HepG2 (cell line): ENCODE data around the gene PPP2R2B. TPM values are rescaled to one million over a fixed set of nuclear protein-coding genes. Genes with fewer than 3 reads are reported as not detected.

Source experiments
- ATAC-seq: fragments of 200-7000 bp; cut with Tn5 transposase; 3 replicates; pipeline ENCODE4 v1.9.1; 2020; ENCODE audit warnings: mild to moderate bottlenecking, moderate library complexity
- BruUV-seq: library from RNA; stranded (reverse); fragments of 400-500 nt; replicated peaks from 2 replicates; lab custom pipeline; 2021; lab: Mats Ljungman, UMichigan
- CTCF ChIA-PET: fragments of 300-600 bp; formaldehyde crosslinking; extraction: SDS; loops from one replicate; lab custom pipeline; 2021; ENCODE audit warnings: low total read pairs, inconsistent platforms, low intra/inter-chr PET ratio; lab: Yijun Ruan, JAX
- POLR2A ChIA-PET: fragments of 350-600 bp; sonication (Branson Sonifier 250); formaldehyde crosslinking; loops from one replicate; lab custom pipeline; 2020; ENCODE audit warnings: antibody characterized with exemption, inconsistent platforms; lab: Yijun Ruan, JAX
- DNase-seq: peaks from one replicate; pipeline ENCODE4 v3.0.0-alpha.2; 2015; ENCODE audit warnings: low spot score
- FAIRE-seq: peaks from 3 replicates; lab custom pipeline; 2011; peaks lifted over from hg19 to GRCh38; lab: Jason Lieb, UNC
- H2AFZ ChIP-seq: one replicate; pipeline ENCODE4 v1.6.1; 2011; ENCODE audit warnings: low read length, inconsistent platforms
- H3K27ac ChIP-seq: fragments of 300-600 bp; 3 replicates; pipeline ENCODE4 v1.8.0; 2011; ENCODE audit warnings: mixed run types, mild to moderate bottlenecking, mixed read lengths, low read length, inconsistent platforms; ENCODE audit not compliant: insufficient read depth; ENCODE audit errors: extremely low read length
- H3K27me3 ChIP-seq, 2 experiments: fragments of 200-600 bp in 1 of 2; 2 replicates in 1 of 2; 3 replicates in 1 of 2; pipeline versions ENCODE4 v1.6.0 to v1.8.0; 2011; ENCODE audit warnings: low read length in 2 of 2, mild to moderate bottlenecking in 2 of 2, moderate library complexity in 2 of 2, inconsistent platforms in 1 of 2; ENCODE audit not compliant: insufficient read depth in 2 of 2, control insufficient read depth in 1 of 2
- H3K36me3 ChIP-seq, 2 experiments: fragments of 200-600 bp in 1 of 2; replicated peaks in 1 of 2; 2 replicates in 1 of 2; 3 replicates in 1 of 2; pipeline versions ENCODE4 v1.5.1 to v1.8.0; 2011; ENCODE audit warnings: low read length in 2 of 2, inconsistent platforms in 1 of 2; ENCODE audit not compliant: insufficient read depth in 2 of 2, control insufficient read depth in 1 of 2
- H3K4me1 ChIP-seq: 2 replicates; pipeline ENCODE4 v1.5.1; 2012; ENCODE audit warnings: low read length, inconsistent platforms; ENCODE audit not compliant: insufficient read depth
- H3K4me2 ChIP-seq: 2 replicates; pipeline ENCODE4 v1.6.0; 2011; ENCODE audit warnings: low read depth, low read length, inconsistent platforms
- H3K4me3 ChIP-seq, 3 experiments: fragments of 200-600 bp in 1 of 3; sonication (generic), shearing (Covaris generic) in 1 of 3; replicated peaks in 1 of 3; 2 replicates each; pipeline ENCODE4 v1.5.1; 2011 to 2016; ENCODE audit warnings: low read length in 3 of 3, inconsistent platforms in 2 of 3, low read depth in 2 of 3, mild to moderate bottlenecking in 2 of 3, control low read depth in 1 of 3, mixed read lengths in 1 of 3; ENCODE audit not compliant: insufficient read depth in 1 of 3
- H3K79me2 ChIP-seq: one replicate; pipeline ENCODE4 v1.6.1; 2011; ENCODE audit warnings: low read length, inconsistent platforms; ENCODE audit not compliant: insufficient read depth
- H3K9ac ChIP-seq: 2 replicates; pipeline ENCODE4 v1.6.0; 2011; ENCODE audit warnings: mild to moderate bottlenecking, low read depth, low read length, inconsistent platforms; ENCODE audit not compliant: insufficient read depth
- H3K9me3 ChIP-seq: 2 replicates; pipeline ENCODE4 v1.5.1; 2012; ENCODE audit warnings: mild to moderate bottlenecking, low read length
- H4K20me1 ChIP-seq: 2 replicates; pipeline ENCODE4 v1.6.0; 2011; ENCODE audit warnings: inconsistent platforms, mild to moderate bottlenecking, low read length, moderate library complexity; ENCODE audit not compliant: insufficient read depth
- JUNB ChIP-seq: sonication (generic); formaldehyde crosslinking; IDR thresholded peaks from 2 replicates; pipeline ENCODE4 v1.8.0; 2022; ENCODE audit warnings: missing genetic modification reagents, mild to moderate bottlenecking, borderline replicate concordance
- SCMH1 ChIP-seq: sonication (generic); formaldehyde crosslinking; IDR thresholded peaks from 2 replicates; pipeline ENCODE4 v1.9.0; 2021; ENCODE audit warnings: missing genetic modification reagents, mild to moderate bottlenecking, borderline replicate concordance
- WIZ ChIP-seq: sonication (generic); formaldehyde crosslinking; IDR thresholded peaks from 2 replicates; pipeline ENCODE4 v1.5.1; 2020; ENCODE audit warnings: mild to moderate bottlenecking, missing genetic modification reagents
- ZBTB21 ChIP-seq: sonication (generic); formaldehyde crosslinking; IDR thresholded peaks from 2 replicates; pipeline ENCODE4 v1.4.0; 2020; ENCODE audit warnings: missing genetic modification reagents
- ZFP36L1 ChIP-seq: sonication (generic); formaldehyde crosslinking; IDR thresholded peaks from 2 replicates; pipeline ENCODE4 v1.8.0; 2022; ENCODE audit warnings: mild to moderate bottlenecking, missing genetic modification reagents, moderate library complexity
- ZNF558 ChIP-seq: sonication (generic); formaldehyde crosslinking; IDR thresholded peaks from 2 replicates; pipeline ENCODE4 v1.9.0; 2022; ENCODE audit warnings: mild to moderate bottlenecking, missing genetic modification reagents, borderline replicate concordance
- ZNF720 ChIP-seq: sonication (generic); formaldehyde crosslinking; IDR thresholded peaks from 2 replicates; pipeline ENCODE4 v1.4.0; 2020; ENCODE audit warnings: missing genetic modification reagents
- in situ Hi-C: cut with HindIII; loops from 2 replicates; pipeline ENCODE4 v1.10.0; 2017; ENCODE audit warnings: low pct_unique_long_range_greater_than_20kb; ENCODE audit not compliant: extremely low pct_ligation_motif_present
- intact Hi-C: fragments of 100-400 bp; cut with micrococcal nuclease; formaldehyde crosslinking; loops from one replicate; pipeline ENCODE4 v1.10.0; 2022; ENCODE audit not compliant: unreplicated experiment
- polyA plus RNA-seq, 8 experiments: library from polyadenylated mRNA; depleted of rRNA in 3 of 8; stranded (reverse) in 7 of 8; unstranded in 1 of 8; fragments of >200 nt; fragmentation: Illumina TruSeq in 4 of 8; extraction: Trizol in 4 of 8; gene quantifications; 2 replicates each; pipeline versions ENCODE4 v1.2.1 to v1.2.3, GENCODE V29; 2011 to 2016; ENCODE audit warnings: low read depth in 4 of 8, missing spikeins in 1 of 8, mixed read lengths in 1 of 8; ENCODE audit not compliant: insufficient read depth in 1 of 8
- total RNA-seq, 5 experiments: library from RNA; depleted of rRNA; stranded (reverse); fragments of >200 nt; fragmentation: Illumina TruSeq; extraction: Trizol; gene quantifications; 2 replicates each; pipeline ENCODE4 v1.2.3, GENCODE V29; 2016; ENCODE audit warnings: low read depth in 1 of 5
- TF ChIP-seq, protein P1 (sequence below): sonication (generic); formaldehyde crosslinking; IDR thresholded peaks from 2 replicates; pipeline ENCODE4 v1.8.1; 2022; ENCODE audit warnings: mild to moderate bottlenecking, missing genetic modification reagents
- TF ChIP-seq, protein P2 (sequence below): sonication (generic); formaldehyde crosslinking; IDR thresholded peaks from 2 replicates; pipeline ENCODE4 v1.5.0; 2020; ENCODE audit warnings: missing genetic modification reagents
- TF ChIP-seq, protein P3 (sequence below): IDR thresholded peaks from 2 replicates; pipeline ENCODE4 v1.6.1; 2016
- TF ChIP-seq, protein P4 (sequence below): sonication (generic); formaldehyde crosslinking; IDR thresholded peaks from 2 replicates; pipeline ENCODE4 v1.9.0; 2021; ENCODE audit warnings: missing genetic modification reagents, mild to moderate bottlenecking, borderline replicate concordance

PPP2R2B gene
- total and polyA plus RNA-seq, 2 of the 13 experiments (the other 11 are each of a cell fraction or from before 2014, with no cell fraction given): not detected

DNA sequence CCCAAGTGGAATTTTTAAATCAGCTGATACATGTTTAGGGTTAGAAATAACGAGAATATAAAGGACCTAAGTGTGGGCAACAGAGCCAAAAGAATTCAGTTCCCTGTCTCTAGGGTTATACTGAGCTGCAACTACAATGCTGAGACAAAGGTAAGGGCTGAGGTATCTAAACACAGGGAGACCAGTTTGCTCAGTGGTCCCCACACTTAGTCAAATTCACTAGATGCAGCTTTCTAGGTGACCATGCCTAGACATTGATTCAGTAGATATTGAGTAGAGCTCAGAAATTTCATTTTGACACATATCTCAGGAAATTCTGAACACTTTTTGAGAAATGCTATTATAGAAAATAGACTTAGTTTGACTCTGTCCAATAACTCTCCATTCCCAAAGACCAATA, 84.8 kb downstream of the PPP2R2B start (continued):
- TF ChIP-seq, protein P1, sequence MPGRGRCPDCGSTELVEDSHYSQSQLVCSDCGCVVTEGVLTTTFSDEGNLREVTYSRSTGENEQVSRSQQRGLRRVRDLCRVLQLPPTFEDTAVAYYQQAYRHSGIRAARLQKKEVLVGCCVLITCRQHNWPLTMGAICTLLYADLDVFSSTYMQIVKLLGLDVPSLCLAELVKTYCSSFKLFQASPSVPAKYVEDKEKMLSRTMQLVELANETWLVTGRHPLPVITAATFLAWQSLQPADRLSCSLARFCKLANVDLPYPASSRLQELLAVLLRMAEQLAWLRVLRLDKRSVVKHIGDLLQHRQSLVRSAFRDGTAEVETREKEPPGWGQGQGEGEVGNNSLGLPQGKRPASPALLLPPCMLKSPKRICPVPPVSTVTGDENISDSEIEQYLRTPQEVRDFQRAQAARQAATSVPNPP (CRISPR knock-in tag): no peak
- TF ChIP-seq JUNB (CRISPR knock-in tag) (no peak), ZBTB21 (no peak), ZFP36L1 (no peak)
- TF ChIP-seq, protein P2, sequence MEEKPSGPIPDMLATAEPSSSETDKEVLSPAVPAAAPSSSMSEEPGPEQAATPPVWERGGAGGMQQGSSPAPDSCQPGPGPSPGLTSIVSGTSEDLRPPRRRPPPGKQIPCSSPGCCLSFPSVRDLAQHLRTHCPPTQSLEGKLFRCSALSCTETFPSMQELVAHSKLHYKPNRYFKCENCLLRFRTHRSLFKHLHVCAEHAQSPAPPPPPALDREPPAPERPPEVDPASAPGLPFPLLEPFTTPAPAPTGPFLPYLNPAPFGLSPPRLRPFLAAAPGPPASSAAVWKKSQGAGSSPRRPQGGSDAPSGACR (CRISPR knock-in tag): no peak

DNA sequence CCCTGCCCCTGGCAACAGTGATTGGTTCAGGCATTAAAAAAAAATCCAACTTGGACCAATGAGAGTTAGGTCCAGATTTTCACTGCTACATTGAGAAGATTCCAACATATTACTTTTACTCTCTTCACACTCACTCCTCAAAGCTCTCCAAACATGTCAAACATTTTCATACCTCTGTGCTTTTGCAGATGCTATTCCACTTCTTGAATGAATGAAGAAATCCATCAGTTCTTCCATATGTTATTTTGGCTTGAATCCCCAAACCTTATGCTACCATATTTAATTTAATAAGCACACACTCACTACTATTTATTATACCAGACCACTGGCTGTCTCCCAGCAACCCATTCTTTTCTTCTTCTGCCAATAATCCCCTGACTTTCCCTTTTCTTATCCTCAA, 87.1 kb downstream of the PPP2R2B start:
- in situ Hi-C loops: no loop called here
- no peak overlapping the region for H2AFZ ChIP-seq
- no peak overlapping the region for H3K4me2 ChIP-seq
- H3K9ac ChIP-seq: no peak overlapping the region
- ChIA-PET POLR2A (no interaction called here), CTCF (no interaction called here)
- H3K9me3 ChIP-seq: no peaks in the 10 kb centered on the region
- H3K79me2 ChIP-seq: no peaks in the 10 kb centered on the region
- FAIRE-seq (no peak), ATAC-seq (no peak), DNase-seq (no peak)
- no peaks in the 10 kb centered on the region for H3K36me3 ChIP-seq
- no peaks in the 10 kb centered on the region for H3K27me3 ChIP-seq
- intact Hi-C loops: no loop called here
- H3K4me3 ChIP-seq: no peak overlapping the region
- no peaks in the 10 kb centered on the region for H3K4me1 ChIP-seq
- no TSS peak for BruUV-seq
- no peak overlapping the region for H3K27ac ChIP-seq
- no peaks in the 10 kb centered on the region for H4K20me1 ChIP-seq
- TF ChIP-seq, protein P3, sequence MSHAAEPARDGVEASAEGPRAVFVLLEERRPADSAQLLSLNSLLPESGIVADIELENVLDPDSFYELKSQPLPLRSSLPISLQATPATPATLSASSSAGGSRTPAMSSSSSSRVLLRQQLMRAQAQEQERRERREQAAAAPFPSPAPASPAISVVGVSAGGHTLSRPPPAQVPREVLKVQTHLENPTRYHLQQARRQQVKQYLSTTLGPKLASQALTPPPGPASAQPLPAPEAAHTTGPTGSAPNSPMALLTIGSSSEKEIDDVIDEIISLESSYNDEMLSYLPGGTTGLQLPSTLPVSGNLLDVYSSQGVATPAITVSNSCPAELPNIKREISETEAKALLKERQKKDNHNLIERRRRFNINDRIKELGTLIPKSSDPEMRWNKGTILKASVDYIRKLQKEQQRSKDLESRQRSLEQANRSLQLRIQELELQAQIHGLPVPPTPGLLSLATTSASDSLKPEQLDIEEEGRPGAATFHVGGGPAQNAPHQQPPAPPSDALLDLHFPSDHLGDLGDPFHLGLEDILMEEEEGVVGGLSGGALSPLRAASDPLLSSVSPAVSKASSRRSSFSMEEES (CRISPR knock-in tag): no peak
- TF ChIP-seq SCMH1 (CRISPR knock-in tag): no peak
- no peak for TF ChIP-seq WIZ
- no peak for TF ChIP-seq ZNF720 (CRISPR knock-in tag)
- no peak for TF ChIP-seq ZNF558 (CRISPR knock-in tag)
- TF ChIP-seq, protein P4, sequence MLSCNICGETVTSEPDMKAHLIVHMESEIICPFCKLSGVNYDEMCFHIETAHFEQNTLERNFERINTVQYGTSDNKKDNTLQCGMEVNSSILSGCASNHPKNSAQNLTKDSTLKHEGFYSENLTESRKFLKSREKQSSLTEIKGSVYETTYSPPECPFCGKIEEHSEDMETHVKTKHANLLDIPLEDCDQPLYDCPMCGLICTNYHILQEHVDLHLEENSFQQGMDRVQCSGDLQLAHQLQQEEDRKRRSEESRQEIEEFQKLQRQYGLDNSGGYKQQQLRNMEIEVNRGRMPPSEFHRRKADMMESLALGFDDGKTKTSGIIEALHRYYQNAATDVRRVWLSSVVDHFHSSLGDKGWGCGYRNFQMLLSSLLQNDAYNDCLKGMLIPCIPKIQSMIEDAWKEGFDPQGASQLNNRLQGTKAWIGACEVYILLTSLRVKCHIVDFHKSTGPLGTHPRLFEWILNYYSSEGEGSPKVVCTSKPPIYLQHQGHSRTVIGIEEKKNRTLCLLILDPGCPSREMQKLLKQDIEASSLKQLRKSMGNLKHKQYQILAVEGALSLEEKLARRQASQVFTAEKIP (CRISPR knock-in tag): no peak
